8988T (cell line): Measurements from ENCODE around the gene SCRN2.

Experiments used
- DNase-seq: peaks from one replicate; pipeline ENCODE4 v3.0.0; 2011

The SCRN2 gene

DNA sequence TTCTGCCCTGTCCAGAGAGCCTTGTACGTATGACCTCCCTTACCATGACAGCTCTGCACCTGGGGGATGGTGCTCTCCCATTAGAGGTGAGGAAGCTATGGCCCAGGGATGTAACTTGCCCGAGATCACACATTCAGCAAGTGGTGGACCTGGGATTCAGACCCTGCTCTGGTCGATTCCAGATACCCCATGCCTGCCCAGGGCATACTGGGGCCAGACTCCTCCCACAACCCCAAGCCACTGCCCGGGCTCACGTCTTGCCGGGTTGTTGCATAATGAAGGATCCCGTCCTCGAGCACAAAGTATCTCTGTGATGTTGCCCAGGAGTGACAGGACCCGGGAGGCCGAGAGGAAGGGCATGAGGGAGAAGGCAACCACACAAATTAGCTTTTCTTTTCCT lies 21.6 kb downstream of the SCRN2 start:
- DNase-seq = no peak

DNA sequence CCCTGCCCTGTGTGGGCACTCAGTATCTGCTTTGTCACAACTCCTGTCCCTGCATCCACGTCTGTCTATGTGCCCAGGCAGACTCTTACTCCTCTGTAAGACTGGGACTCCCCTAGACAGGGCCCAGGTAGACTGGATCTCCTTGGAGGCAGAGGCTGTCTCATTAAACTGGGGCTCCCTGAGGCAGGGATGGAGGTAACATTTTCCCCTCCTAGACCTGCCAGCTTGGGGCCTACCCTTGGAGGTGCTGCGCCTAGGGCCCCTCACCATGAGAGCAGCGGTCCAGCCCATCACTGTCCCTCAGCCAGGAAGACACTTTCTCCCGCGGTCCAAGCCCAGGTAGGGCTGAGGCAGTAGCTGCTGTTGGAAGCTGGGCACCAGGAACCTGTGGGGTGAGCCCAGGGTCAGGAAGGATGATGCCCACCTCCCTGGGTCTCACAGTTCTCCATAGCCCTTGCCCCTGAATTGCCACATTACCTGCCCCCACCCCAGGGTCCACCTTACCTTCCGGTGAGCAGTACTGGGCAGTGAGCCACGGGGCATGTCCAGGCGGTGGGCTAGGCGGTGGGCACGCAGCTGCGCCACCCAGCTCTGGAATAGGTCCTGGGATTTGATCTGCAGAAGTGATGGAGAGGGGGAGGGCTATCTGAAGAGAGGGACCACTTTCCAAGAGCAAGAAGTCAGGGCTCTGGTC lies 22.9 kb downstream of the SCRN2 start:
- DNase-seq = no peak

DNA sequence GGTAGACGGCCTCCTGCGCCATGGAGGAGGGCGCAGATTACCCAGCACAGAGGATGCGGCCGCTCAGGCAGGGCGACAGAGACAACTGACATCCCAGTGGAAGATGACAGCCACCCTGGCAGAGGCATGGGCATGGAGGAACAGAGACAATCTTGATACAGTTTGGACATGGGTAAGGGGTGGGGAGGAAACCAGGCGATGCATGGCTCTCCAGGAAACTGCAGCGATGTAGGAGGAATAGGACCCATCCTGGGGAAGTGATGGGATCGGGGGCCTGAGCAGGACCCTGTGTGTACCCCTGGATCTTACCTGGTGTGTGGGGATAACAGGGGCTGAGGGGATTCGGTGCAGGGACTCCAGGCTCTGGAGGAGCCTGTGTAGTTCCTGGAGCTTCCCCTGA lies 24.1 kb downstream of the SCRN2 start:
- no peak for DNase-seq

DNA sequence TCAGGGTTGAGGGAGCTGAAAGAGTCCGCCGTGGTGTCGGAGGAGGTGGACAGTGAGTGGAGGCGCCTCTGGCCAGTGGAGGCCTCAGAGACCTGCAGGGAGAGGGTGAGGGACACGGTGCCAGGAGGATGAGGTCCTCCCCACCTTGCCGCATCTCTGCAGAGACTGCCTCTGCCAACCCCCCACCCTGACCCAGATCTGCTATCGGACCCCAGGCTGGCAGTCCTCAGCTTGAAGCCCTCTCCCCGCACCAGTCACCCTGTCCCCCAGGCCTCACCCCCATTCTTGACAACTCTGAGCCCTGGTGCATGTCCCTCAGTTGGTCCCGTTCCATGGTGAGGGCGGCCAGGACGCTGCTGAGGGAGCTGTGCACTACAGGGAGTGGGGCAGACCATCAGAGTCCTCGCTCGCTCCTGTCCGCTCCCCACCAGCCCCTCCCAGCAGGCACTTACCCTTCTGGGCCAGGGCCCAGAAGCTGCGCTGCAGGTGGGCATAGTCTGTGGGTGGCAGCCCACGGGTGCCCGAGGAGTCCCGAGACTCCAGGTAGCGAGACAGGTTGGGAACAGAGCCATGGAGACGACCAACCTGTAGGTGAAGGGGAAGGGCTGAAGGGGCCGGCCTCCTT lies 24.9 kb downstream of the SCRN2 start:
- DNase-seq = no peak

DNA sequence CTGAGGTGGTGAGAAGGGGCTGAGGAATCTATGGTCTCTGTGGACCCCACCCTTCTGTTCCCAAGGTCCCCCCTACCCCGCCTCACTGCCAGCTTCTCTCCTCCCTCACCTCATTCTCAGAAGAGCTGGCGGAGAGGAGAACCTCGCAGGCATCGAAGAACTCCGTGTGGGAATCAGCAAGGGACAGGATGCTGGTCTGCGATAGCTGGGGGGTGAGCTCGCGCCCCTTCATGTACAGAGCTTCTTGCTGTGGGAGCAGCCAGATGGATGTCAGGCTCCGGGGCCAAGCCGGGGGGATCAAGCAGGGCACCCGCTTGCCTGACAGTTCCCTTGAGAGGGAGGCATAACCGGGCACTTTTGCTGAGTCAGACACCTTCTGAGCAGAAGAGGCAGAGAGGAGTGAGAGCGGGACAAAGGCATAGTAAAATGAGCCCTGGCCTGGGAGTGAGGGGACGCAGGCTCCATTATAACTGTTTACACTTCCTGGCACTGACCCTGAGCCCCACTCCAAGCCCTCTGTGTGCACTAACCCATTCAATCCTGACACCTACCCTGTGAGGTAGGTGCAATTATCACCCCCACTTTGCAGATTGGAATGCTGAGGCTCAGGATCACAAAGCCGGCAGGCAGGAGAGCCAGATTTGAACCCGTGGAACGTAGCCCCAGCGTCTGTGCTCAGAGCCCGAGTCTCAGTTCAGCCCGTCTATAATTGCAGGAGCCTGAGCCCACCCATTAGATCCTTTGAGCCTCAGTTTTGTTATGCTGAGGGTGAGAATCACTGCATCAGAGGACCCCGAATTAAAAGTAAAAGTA lies 25.8 kb downstream of the SCRN2 start:
- no peak for DNase-seq

DNA sequence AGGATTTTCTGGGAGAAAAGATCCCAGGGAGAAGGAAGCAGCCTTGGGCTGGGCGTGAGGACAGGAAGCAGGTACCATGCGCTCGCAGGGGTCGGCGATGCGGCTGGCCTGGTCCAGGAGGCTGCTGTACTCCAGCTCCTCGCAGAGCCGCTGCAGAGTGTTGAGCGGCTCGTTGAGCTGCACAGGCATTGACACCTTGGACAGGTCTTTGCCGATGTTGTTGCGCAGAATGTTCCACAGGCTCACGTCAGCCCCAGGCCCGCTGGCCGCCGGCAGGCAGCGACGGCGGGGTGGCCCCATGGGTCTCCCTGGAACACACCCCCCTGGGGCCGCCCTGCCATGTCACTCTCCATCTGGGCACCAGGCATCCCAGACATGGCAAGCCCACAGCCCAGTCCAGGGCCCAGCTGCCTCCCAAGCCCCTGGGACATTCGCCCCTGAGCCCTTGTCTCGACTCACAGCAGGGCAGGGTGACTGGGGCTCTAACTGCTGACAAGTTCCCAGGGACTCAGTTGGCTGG lies 27.5 kb downstream of the SCRN2 start:
- DNase-seq = no peak

DNA sequence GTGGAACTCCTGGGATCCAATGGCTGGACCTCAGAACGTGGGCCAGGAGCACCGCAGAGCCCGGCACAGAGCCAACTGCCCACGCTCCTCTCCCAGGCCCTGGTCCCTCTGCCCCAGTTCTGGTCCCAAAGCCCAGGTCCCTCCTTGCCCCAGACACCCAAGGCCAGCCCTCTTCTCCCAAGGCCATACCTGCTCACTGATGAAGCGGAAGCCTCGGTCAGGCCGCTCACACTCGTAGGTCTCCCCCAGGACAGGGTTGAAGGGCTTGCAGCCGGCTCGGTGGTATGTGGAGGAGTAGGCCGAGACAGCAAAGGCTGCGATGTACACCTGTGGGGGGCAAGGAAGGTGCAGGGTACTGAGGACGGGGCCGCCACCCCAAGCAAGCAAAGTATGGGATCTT lies 28.0 kb downstream of the SCRN2 start:
- DNase-seq = no peak

DNA sequence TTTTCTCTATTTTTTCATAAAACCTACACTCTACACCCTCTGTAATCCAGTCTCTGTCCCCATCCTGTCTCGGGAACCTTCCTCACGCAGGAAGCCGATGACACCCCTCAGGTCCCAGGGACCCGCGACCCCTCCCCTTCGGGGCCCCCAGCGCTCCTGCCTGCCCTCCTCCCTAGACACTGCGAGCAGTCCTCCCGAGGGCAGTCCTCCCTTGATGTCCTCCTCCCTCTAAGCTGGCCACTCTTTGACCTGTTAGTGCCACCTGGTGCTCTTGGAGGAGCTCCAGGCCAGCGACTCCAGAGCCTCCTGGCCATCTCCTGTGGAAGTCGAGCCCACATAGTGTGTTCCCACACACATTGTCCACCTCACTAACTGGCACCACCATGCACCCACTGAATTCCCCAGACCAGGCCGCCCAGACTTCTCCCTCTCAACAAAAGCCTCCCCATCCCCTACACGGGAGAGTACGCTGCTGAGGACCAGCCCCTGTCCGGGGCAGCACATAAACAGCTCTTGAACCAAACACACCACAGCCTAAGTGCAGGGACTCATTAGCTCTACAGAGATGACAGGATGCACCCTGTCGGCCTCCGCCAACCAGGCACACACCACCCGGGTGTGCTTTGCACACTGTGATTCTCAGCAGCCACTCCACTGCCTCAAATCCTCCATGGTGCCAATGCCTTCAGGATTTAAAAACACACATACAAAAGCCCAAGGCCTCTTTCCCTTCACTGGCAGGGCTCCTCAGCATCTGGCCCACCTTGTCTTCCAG lies 28.7 kb downstream of the SCRN2 start:
- DNase-seq = no peak

DNA sequence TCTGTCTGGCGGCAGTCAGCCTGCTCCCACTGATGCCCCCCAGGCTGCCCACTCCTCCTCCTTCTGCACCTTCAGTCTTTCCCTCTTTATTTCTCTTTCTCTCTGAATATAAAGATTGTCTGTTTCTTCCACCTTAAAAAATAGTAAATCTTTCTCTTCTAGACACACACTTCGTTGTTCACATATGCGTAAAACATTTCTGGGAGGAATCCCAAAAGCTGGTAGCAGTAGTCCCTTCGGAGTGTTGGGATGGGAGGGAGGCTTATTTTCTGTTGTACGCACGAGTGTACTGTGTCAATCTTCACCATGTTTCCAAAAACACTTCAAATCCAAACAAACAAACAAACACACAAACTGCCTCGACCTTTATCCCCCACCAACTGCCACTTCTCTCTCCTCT lies 29.4 kb downstream of the SCRN2 start:
- no peak for DNase-seq

DNA sequence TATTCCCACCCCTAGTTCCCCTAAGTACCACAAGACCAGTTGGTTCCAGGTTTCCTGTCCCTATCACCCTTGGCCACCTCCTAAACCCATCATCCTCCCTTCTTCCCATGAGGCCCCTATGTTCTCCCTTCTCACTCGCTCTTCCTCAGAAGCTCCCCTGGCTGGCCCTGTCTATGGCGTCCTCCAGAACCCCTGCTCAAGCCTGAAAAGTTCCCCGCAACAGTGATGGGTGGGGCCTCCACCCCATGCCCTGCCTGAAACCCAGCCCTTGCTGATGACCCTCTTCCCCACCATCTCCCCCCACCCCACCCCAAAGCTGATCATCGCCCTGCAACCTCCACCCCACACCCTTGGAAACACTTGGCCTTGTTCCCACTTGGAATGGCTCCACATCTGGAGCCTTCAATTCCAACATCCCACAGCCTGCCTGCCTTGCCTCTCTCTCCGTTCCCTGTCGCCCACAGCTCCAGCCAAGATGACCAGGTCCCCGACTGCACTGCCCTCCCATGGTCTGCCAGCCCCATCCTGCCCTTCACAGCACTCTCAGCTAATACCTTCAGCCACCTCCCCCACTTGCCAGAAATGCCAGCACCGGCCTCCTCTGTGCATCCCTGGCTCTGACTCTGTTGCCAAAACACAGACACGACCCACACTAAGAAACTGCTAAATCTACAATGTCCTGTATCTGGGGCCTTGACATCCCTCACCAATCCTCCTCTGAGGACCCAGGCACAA lies 30.0 kb downstream of the SCRN2 start:
- no peak for DNase-seq

DNA sequence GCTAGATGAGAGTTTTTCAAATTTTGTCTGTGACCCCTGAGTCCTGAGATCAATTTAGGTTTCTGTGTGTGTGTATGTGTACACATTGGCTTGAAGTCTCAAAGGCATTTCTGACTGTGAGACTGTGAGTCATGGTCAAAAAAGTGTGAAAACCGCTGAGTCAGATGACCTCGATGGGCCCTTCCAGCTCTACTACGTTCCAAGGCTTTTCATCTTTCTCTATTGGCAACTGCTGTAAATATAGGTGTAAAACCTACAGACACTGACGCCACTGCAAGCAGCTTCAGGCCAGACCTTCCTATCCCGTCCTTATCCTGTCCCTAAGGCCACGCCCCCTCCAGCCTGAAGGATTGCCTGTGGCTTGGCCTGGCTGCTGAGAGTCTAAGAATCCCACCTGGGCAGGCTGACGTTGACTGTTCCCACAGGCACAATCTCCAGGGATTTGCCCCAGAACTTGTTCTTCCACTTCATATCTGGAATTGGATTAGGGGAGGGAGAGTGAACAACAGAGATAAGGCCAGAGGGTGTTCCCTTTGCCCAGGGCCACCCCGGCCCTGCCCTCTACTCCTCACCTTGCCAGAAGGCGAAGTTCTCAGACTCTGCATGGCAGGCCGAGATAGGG lies 30.8 kb downstream of the SCRN2 start:
- peak; percentile 93 for DNase-seq

DNA sequence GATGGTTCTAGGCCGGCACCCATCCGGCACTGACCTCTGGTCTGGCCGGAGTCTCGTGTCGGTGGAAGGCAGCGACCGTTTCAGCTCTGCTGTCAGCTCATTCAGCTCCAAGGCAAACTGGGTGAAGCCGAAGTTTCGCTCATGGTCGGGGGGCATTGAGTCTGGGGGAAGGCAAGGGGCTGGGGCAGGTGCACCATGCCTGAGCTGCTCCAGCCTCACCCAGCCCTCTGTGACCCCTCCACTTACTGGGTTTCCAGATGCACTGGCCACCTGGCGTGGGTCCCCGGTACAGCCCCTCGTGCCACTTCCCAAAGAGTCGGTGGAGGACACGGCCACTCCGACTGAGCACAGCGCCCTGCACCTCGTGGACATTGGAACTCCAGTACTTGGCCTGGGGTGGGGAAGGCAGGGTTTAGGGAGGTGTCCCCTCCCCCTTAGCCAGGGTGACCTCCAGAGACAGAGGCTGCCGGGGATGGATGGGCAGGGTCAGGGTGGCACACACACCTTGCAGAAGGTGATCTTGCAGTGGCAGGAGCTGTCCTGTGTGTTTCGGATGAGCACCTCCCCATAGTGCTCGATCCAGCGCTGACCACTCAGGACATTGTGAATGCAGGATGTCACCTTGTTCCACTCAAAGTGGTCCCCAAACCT lies 32.1 kb downstream of the SCRN2 start:
- no peak for DNase-seq

DNA sequence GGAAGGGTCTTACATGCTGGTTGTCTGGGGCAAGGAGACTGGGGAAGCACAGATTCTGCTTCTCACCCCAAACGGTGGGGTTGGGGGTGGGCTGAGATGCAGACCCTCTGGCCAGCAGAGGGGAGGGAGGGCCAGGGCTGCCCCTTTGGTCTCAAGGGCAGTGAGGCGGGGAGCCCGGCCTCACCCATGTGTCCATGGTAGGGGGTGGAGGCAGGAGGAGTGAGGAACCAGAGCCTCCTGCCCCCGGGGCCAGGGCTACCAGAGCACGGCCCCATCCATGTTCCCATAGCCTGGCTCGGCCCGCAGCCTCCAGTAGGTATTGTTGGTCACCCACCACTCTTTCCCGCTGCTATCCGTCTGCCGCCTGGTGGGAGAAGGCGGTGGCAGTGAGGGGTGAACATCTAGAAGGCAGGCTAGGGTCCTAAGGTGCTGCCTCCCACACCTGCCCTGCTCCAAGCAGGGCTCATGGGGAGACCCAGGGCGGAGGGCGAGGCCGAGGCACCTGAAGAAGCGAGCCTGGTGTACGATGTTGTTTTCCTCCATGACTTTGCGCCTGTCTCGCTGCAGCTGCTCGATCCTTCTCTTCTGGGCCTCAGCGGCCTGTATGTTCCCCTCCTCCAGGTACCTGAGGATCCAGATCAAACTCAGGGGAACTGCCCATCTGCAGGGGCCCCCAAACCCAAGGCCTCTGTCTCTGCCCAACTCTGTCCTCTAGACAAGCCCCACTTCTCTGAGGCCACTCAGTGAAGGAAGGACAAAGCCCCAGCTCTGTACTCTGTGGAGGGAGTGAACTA lies 32.8 kb downstream of the SCRN2 start:
- no peak for DNase-seq

DNA sequence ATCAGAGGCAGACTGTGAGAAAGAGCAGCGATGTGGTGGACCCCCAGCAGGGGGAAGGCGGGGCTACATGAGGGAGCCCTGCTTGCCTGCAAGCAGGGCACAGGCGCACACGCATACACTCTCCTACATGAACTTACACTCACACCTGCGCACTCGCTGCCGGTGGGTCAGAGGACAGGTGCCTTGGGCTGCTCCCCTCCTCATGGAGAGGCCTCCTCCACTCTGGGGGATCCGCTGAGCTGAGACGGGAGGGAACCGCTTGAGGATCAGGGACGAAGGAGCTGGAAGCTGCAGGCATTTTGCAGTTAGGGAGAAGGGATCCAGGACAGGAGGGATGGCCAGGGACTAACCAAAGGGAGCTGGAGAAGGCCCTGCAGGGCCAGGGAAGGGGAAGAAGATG lies 33.7 kb downstream of the SCRN2 start:
- no peak for DNase-seq

DNA sequence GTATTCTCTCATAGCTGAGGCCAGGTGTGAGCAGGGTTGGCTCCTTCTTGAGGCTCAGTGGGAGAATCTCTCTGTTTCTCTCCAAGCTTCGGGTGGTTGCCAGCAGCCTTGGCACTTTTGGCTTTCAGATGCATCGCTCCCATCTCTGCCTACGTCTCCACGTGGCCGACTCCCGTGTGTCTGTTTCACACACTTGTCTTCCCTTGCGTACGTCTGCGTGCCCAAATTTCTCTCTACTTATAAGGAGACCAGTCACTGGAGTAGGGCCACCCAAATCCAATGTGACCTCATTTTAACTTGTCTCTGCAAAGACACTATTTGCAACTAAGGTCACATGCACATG lies 34.2 kb downstream of the SCRN2 start:
- DNase-seq = no peak

DNA sequence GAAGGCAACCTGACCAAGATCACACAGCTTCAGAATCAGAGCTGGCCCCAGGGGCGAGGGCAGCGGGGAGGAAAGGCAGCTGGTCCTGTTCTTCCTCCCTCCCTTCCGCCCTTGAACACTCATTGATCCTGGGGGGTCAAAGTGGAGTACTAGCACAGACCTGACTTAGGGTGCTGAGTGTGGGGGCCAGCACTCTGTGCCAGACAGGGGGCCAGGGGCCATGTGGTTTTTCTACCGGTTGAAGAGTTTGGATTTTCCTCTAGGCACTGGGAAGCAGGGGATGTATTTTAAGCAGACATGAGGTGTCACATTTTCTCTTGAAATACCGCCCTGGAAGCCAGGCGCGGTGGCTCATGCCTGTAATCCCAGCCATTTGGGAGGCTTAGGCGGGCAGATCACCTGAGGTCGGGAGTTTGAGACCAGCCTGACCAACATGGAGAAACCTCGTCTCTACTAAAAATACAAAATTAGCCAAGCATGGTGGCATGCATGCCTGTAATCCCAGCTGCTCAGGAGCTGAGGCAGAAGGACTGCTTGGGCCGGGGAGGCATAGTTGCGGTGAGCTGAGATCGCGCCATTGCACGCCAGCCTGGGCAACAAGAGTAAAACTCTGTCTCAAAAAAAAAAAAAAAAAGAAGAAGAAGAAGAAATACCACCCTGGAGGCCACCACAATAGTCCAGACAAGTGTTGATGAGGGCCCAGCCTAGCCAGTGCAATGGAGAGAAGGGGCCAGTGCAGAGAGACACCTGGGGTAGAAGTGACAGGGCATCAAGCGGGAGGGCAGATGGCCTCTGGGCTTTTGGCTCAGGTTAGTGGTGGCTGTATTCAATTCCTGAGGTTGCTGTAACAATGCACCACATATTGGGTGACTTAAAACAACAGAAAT lies 34.8 kb downstream of the SCRN2 start:
- DNase-seq = no peak

DNA sequence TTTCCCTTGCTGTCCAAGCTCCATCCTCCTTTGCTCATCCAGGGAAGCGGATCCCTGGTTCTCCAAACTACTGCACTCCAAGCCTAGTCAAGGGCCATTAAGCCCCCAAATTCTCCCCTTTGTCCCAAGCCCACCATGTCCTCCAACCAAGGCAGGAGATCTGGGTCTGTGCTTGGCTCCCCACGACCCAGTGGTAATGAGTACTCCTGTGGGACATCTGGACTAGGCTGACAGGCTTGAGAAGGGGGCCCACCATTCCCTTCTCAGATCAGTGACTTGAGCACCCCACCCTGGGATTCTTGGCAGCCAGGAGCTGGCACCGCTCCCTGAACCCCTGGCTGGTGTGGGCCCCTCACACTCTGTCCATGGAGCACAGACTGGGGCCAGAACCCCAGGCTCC lies 36.6 kb downstream of the SCRN2 start:
- no peak for DNase-seq

DNA sequence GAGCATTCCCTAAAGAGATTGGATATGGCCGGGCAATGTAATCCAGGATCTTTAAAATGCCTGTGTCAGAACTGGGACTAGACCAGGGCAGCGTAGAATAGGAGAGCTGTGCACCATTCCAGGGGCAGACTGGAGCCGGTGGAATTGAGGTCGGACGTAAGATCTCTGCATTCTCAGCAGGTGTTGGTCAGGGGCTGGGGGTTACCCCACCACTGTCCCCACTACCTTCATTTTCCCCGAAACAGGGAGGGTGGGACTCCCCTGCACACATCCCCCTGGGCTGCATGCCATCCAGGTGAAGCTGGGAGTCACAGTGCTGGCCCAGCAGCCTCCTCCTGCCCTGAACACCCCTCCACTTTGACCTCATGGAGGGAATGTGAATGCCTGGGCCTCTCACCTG lies 37.3 kb downstream of the SCRN2 start:
- DNase-seq = no peak

DNA sequence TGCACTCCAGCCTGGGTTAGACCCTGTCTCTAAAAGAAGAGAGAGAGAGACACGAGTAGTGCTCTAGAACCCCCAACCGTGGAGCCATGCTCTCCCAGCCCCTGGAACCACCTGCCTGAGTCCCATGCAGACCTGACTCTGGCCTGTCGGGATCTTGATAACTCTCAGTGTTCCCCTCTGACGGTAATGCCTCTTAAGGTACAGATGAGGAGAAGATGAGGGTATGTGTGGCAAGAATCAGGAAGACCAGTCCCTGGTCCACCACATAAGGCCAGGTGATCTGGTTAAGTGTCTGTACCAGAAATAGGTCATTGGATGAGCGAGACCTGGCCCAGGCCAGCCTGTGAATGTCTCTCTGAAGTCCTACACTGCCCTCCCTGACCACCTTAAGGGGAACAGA lies 37.9 kb downstream of the SCRN2 start:
- no peak for DNase-seq
